GM12874 (cell line): ENCODE data around the gene SLC4A2.

Experiments
- CTCF ChIP-seq: IDR thresholded peaks from 2 replicates; pipeline ENCODE4 v1.5.1; 2011; ENCODE audit warnings: low read depth, mild to moderate bottlenecking, control low read depth, low read length, moderate library complexity; ENCODE audit not compliant: insufficient read depth

Gene SLC4A2

GRCh38 chr7:151088856-151089699, 29.7 kb downstream of the SLC4A2 start:
- TF ChIP-seq CTCF = no peak

GRCh38 chr7:151089893-151090730, 30.7 kb downstream of the SLC4A2 start:
- TF ChIP-seq CTCF = no peak

- TF ChIP-seq CTCF = no peak
These were observed 31.6 kb downstream of the SLC4A2 start for GRCh38 chr7:151091003-151091402.

- peak; percentile 84 for TF ChIP-seq CTCF
These were observed 32.0 kb downstream of the SLC4A2 start for GRCh38 chr7:151091431-151091830.

- no peak for TF ChIP-seq CTCF
These were observed 32.6 kb downstream of the SLC4A2 start for GRCh38 chr7:151091988-151092387.

- no peak for TF ChIP-seq CTCF
These were observed 34.4 kb downstream of the SLC4A2 start for GRCh38 chr7:151093748-151094147.

GRCh38 chr7:151094675-151095074, 35.3 kb downstream of the SLC4A2 start:
- no peak for TF ChIP-seq CTCF
